Measurements from ENCODE around the gene TRDN.
"Not testable (repeated sequence)": the region's sequence is repeated elsewhere in the genome, so short reads cannot be mapped to it uniquely, and the experiment has no call there.

Gene TRDN

DNA sequence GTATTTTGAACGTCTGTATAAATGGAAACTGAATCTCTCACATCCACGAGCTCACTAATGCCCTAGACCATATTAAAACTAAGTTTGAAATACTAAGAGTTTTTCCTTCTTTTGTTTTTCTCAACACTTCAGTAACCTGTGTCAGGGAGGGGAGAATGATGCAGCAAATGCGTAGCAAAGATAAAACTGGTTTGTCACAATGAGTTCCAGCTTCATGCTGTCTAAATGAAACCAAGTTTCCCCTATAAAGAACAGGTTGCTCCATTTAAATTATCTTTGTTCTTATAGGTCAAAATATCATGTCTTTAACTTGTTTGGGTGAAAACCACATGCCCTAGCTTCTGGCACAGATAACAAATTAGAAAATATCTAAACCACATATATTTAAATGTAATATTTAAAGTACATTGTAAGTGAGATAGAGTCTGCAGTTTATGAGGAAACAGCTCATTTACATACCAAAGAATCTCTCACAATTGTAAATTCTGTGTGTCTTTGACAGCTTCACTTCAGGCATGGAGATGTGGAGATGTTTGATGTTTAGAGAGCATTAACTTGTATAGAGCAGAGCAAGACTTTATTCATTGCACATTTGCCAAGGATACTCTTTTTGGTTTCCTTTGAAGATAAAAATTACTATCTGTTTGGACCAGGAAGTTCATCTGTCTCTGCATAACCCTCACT, 7.3 kb downstream of the TRDN start:
- DNase-seq: no peak

DNA sequence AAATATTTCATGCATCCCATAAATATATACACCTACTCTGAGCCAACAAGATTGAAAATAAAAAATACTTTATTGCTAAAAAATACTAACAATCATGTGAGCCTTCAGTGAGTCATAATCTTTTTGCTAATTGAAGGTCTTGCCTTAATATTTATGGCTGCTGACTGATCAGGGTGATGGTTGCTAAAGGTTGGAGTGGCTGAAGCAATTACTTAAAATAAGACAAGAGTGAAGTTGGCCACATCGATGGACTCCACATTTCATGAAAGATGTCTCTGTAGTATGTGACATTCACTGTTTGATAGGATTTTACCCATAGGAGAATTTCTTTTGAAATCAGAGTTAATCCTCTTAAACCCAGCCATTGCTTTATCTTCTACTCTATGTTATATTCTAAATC, 11.1 kb downstream of the TRDN start:
- no peak for DNase-seq

DNA sequence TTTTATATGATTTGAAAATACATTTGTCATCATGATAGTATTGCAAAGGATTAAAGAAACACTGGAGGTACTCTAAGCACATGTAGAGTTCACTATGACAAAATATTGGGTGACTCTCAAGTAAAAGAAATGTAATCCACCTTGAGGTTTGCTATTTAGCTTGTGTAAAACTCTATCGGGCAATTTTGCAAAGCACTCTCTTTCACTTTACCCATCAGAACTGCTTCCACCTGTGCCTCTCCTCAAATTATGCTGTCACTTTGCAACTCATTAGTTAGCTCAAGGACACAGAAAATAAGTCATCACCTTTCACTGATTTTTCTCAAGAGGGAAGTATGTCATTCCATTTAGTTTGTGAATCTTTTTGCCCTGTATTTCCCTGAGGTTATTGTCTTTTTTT, 14.0 kb downstream of the TRDN start:
- no peak for DNase-seq

DNA sequence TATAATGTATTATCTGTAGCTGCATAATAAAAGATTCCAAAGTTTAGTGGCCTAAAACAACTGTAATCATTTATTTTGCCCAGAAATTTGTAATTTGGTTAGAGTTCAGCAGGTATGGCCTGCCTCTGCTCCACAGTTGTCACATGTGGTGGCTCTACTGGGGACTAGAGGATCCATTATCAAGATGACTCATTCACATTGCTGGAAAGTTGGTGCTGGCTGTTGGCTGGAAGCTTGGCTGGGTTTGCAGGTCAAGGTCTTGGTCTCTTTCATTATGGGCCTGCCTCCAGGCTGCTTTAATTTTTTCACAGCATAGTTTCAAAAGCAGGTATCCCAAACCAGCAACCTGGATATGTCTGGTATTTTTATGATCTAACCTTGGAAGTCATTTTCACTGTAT, 17.6 kb downstream of the TRDN start:
- DNase-seq: no peak

DNA sequence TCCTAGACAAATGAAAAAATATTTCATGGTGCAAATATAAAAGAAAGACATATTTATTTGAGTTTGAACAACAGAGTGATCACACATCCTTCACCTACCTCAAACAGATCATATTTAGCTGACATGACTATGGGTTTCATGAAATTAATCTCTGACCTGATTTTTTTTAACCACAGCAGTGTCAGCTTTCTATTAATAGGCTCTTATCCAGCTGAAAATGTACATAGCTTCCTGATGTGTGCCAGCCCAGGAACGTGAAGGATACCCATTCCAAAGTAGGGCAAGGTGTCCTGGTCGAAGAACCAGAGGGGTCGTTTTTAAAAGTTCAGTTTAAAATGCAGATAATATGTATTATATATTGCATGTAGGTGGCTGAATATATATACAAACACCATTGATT, 19.8 kb downstream of the TRDN start:
- DNase-seq: no peak

DNA sequence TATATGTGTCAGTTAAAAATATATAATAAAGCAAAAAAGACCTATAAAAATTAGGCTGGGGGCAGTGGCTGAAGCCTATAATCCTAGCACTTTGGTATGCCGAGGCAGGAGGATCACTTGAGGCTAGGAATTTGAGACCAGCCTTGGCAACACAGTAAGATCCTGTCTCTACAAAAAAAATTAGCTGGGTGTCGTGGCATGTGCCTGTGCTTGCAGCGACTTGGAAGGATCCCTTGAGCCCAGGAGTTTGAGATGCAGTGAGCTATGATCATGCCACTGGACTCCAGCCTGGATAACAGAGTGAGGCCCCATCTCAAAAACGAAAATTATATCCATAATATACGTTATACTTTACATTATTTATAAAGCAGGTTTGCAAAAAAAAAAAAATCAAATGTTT, 20.7 kb downstream of the TRDN start:
- no peak for DNase-seq

DNA sequence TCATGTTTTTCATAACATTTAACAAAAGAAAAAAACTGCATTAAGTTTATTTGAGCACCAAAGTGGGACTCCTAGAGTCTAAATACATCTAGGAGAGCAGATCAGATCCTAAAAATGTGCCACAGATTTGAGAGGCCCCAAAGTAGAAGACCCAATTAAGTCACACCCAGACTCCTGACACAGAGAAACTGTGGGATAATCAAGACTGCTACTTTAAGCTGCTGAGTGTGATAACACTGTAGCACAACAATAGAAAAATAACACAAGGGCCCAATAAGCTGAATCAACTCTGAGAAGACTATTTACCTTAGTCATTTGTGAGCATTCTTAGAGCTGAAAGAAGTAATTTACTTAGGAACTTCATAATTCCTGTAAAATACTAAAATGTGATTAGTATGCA, 26.0 kb downstream of the TRDN start:
- no peak for DNase-seq

DNA sequence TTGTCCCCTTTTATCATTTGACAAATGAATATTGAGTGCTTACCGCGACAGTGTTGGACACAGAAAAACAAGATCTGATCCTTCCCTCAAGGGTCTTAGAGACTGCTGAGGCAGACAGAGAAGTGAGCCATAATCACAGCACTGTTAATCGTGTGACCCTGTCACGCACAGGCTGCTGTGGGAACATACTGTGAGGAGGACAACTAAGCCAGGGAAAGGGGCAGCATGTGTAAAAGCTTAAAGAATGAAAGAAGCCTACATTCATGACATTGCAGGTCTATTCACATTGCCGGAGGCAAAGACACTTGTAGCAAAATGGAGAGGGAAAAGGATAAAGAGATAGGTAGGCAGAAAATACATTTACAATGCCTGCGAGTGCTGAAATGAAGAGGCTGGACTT, 32.7 kb downstream of the TRDN start:
- no peak for DNase-seq

DNA sequence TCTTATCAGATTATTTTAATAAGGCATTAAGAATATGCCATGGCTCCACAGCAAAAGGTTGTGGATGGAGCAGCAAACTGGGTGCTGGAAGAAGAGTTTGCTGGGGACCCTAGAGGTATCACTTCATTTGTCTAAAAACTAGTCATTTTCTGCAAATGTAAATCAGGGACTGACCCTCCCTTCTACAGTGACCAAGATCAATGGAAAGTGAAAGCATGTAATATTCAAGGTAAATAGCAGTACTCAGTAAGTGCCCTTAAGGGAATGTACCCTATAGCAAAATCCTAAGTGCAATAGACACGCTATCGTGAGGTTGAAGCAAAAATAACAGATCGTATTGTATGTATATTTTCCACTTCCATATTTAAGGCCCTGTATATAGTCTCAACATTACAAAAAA, 38.7 kb downstream of the TRDN start:
- no peak for DNase-seq

DNA sequence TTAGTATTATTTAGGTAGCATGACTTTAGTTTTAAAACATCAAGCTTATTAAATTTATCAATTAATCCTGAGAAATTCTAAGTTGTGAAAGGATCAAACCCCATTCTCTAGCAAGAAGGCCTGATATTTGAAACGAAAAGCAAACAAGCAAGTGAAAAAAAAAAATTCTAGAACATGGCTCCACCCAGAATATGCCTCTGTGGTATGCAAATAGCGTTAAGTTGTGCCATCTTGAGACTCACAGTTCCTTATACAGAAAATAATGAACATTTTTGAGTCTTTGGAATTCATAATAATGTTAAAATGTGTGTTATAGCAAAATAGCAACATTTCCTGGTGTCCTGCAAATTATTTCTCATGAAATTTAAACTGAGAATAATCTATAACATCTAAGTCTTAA, 42.0 kb downstream of the TRDN start:
- no peak for DNase-seq

DNA sequence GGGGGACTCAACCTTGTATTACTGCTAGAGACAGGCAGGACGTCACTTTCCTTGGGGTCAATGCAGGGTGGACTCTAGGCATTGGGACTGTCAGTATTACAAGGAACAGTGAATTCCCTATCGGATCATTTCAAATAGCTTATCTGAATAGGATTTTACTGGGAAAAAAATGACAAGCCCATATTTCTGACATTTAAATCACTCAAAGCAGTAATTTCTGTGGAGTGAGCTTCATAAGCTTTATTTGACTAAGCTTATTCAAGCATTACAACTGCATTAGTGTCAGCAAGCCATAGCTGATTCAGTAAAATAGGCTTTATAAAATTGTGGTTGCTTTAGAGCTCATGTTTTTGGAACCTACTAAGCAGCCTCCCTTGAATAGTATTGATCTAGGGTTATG, 44.3 kb downstream of the TRDN start:
- DNase-seq: no peak

DNA sequence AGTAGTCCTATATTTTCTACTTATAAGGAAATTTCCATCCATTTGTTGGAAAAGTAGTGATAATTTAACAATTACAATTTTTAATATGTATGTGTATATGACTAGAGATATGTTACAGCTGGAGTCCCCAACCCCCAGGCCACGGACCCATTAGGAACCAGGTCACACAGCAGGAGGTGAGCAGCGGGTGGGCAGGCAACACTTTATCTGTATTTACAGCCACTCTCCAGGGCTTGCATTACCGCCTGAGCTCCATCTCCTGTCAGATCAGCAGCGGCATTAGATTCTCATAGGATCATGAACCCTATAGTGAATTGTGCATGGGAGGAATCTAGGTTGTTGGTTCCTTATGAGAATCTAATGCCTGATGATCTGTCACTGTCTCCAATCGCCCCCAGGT, 46.8 kb downstream of the TRDN start:
- DNase-seq: no peak

DNA sequence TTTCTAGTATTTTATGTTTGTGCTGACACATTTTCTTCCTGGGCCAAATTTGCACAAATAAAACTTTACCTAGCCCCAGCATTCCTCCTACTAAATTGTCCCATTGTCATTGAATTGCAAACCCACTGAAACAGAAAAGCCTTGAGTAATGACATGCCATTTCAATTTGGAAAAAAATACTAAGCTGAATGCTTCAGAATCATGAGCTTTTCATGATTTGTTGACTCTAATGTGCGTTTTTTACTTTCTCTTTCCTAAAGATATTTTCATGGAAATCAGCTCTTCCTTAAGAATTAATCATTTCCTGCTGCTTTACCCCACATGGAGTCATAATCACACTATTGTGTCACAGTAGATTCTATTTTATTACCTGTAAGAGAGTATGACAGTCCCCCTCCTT, 47.4 kb downstream of the TRDN start:
- DNase-seq: no peak

DNA sequence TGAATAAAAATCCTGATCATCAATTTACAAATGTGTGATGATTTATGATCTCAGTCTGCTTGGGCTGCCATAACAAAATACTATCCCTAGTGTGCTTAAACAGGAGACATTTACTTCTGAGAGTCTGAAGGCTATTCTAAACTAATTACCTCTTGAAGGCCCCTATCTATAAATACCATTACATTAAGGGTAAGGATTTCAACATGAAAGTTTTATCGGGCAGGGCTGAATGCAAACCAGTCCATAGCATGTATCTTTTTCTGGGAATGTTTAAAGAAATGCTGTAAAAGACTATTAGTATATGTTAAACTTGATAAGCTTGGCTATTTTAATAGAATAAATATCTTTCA, 48.2 kb downstream of the TRDN start:
- no peak for DNase-seq

DNA sequence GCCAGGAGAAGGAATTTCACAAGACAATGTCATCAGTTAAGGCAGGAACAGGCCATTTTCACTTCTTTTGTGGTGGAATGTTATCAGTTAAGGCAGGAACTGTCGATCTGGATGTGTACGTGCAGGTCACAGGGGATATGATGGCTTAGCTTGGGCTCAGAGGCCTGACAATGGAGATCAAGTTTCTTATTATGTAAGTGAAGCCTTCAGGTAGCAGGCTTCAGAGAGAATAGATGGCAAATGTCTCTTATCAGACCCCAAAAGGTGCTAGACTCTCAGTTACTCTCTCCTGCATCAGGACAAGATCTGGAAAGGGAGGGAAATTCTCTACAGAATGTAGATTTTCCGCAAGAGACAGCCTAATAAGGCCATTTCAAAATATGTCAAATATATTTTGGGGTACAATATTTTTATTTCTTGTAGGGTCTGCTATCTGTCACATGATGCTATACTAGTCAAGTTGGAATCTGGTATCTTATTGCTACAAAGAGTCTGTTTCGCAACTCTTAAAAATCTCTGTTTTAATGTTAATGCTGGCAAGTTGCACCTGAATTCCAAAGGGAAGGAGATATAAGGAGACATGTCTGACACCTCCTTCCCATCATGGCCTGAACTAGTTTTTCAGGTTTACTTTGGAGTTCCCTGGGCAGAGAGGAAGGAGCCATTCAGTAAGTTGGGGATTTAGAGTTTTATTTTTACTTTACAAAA, 48.8 kb downstream of the TRDN start:
- no peak for DNase-seq

DNA sequence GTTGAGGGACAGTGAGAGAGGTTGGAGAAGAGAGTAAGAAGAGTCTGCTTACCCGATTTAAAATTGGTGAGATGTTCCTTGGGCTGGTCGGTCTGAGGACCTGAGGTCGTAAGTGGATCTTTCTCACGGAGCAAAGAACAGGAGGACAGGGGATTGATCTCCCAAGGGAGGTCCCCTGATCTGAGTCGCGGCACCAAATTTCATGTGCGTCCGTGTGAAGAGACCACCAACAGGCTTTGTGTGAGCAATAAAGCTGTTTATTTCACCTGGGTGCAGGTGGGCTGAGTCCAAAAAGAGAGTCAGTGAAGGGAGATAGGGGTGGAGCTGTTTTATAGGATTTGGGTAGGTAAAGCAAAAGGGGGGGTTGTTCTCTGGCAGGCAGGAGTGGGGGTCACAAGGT, 49.3 kb downstream of the TRDN start:
- not testable (repeated sequence) for DNase-seq

DNA sequence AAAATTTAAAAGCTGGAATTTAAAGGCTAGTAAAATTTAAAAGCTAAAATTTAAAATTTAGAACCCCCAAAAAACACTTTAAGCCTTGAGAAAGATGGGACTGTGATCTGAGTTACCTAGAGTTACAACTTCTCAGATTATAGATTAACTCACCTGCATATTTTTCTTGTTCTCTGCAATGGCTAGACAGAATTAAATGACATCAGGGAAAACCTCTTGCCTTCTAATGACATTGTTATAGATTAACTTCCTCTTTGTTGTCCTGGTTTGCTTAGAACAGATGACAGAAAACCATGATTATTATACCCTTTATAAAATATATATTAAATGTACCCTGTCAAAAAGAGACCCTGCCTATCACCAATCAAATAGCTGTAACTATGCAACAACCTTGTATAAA, 56.4 kb downstream of the TRDN start:
- no peak for DNase-seq

DNA sequence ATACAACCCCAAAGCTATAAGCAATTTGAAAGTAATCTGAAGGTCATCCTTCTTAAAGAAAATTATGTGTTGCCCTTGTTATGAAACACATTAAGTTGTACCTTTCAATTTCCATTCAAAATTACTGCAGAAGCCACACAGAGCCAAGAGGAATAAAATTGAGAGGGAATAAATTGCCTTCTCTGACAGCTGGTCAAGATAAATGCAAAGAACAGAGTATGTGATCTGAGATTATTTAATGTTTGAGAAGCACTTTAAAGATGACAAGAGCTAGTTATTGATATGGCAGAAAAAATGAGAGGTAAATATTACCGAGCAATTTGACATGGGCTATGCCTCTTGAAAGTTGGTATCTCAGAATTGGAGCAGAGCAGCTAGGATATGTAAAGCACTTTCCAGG, 61.6 kb downstream of the TRDN start:
- no peak for DNase-seq

DNA sequence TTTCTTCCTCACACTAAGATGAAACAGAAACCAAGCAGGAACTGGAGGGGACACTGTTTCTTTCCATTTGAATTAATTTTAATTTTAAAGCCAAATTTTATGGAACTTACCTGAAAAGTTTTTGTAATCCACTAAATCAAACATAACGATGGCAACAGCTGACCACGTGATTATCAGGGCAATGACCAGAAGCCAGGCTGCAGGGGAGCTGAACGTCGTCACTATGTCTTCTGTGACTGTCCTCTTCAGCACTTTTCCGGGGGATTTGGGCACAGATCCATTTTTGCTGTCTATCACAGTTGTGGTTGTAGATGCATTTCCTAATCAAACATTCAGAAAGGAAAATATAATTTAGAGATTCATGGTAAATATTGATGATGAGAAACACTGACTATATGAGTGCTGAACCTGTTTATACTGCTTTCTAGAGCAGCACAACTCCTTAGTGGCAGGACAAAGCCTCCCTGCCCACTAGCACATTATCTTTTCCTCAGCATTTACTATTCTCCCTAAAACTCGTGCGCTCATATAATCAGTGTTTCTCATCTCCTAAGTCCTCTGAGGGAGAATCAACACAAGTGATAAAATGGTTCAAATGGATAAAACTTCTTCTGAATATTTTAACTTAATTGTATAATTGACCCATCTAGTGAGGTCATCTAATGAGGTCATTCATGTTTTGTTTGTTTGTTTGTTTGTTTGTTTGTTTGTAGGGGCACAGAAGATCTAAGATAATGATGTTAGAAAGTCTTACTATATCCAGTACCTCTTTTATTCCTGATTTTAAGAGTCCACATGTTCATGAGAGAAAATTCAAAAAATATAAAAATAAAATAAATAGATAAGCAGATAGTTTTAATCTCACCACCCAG, 65.7 kb downstream of the TRDN start:
- no peak for DNase-seq

DNA sequence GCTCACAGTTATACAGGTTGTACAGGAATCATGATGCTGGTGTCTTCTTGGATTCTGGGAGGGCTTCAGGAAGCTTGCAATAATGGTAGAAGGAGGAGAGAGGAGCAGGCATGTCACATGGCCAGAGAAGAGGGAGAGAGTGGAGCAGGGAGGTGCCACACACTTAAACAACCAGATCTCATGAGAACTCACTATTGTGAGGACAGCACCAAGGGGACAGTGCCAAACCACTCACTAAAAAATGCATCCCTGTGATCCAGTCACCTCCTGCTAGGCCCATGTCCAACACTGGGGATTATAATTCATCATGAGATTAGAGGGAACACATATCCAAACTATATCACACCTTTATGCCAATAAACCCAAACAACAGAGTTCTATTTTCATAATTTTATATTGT, 67.2 kb downstream of the TRDN start:
- no peak for DNase-seq

DNA sequence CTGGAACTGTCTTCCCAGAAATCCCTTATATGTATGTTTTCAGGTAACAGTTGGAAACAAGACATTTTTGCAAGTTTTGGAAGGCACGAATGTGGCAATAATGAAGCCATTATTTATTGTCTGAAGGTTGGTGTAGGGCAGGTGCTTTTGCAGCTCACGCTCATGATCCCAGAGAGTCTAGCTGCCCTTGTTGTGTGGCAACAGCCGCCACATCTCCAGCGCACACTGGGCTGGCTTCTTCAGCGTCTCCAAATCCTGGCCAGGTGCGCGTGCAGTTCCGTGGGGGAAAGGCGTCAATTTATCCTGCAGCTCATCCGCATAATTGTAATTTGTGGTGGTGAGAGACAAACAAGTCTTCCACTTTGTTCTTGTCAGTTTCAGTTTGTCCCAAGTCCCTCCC, 71.2 kb downstream of the TRDN start:
- DNase-seq: no peak

DNA sequence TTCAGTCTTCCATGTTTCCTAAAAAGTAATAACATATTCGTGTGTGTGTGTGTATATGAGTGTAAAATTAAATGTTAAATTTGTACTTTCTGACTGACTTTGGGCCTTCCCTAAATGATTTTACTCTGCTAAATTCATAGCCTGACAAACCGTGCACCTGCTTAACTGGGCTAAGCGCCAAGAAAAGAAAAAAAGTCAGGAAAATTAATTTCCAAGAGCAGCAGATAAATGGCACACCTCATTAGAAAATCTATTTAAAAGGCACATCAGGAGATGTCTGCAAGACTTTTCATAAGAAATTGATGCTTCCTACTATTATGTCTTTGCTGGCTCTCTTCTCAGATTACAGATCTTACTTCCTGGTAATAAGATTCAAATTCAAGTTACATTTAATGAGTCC, 72.4 kb downstream of the TRDN start:
- DNase-seq: no peak

DNA sequence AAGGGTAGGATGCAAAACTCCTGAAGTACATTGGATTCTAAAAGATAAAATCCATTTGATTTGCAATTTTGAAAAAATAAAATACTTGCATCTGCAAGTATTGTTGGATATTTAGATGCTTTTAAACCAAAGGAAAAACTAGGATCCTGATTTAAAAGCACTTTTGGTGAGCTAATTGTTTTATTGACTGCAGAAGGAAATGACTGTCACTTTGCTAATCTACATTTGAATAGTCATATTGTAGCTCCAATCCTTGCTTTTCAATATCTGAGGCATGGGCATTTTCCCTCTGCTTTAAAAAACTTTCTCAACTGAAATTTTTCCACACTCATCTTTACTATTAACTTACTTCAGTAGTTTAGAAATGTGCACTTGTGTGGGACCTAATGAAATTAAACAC, 74.1 kb downstream of the TRDN start:
- DNase-seq: no peak

DNA sequence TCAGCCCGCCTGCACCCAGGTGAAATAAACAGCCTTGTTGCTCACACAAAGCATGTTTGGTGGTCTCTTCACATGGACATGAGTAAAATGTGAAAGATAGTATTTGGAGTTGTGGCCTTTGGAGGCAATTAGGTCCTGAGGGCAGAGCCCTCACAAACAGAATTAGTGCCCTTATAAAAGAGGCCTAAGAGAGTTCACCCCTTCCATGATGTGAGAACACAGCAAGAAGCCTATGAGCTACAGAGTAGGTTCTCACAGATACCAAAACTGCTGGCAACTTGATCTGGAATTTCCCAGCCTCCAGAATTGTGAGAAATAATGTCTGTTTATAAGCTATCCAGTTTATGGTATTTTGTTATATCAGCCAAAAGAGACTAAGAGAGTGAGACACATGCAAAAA, 74.5 kb downstream of the TRDN start:
- no peak for DNase-seq

Data from activated gamma-delta T cell treated with Interleukin-2 at 50 U/mL for 16 hours (primary cell).